ENCODE measurements around the gene COPS7B. TPM values are rescaled to one million over a fixed set of nuclear protein-coding genes. Genes with fewer than 3 reads are reported as not detected.

COPS7B gene
- total RNA-seq, 5 donors from 2014 or later (not counting 1 experiment from before 2014, with no cell fraction given), result 39.8 to 53.1 (median 49.7) TPM

DNA sequence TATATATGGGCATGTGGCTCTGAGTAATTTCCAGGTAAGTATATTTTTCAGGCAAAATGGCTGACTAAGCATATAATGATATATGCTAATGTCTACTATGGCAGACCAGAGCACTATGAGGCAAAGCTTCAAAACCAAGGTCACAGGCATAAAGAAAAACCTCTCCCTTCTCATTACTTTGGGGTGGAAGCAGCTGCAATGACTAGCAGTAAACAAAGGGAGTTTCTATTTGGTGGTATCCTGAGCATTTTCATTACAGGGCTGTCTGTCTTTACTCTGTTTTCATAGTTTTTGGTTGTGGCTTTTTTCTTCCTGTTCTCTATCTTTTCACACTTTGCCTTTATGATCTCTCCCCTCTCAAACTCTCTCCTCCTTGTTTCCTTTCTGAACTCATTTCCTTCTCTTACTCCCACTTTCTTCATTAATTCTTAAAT is 20.7 kb upstream of the COPS7B start:
- CTCF ChIA-PET, result no interaction called here
- H3K4me3 Mint-ChIP-seq, result no peak overlapping the region
- DNase-seq (no peak), ATAC-seq (replicated peaks in 1 of 4) (peak in 1 of 4 experiments; percentile 12)
- POLR2A ChIA-PET, result no interaction called here
- no peaks in the 10 kb centered on the region for H3K36me3 Mint-ChIP-seq
- H3K36me3 ChIP-seq (ENCODE audit: control insufficient read depth in 2 of 2, extremely low read depth in 1 of 2, insufficient read depth in 1 of 2, low read length in 1 of 2), result no peaks in the 10 kb centered on the region
- H3K27me3 ChIP-seq (replicated peaks in 1 of 2; ENCODE audit: control insufficient read depth in 2 of 2, extremely low read depth in 1 of 2, insufficient read depth in 2 of 2, low read length in 1 of 2), result no peaks in the 10 kb centered on the region
- H3K27me3 Mint-ChIP-seq, result no peaks in the 10 kb centered on the region
- H3K27ac ChIP-seq (ENCODE audit: low read length), result no peak overlapping the region
- peak overlapping the region in 1 of 2 donors; percentile 51 for H3K27ac Mint-ChIP-seq
- no peak overlapping the region for H3K4me3 ChIP-seq (ENCODE audit: control insufficient read depth in 1 of 2, extremely low read depth in 1 of 2, low read length in 1 of 2)
- H3K4me1 ChIP-seq (ENCODE audit: control insufficient read depth in 1 of 2, extremely low read depth in 1 of 2, insufficient read depth in 2 of 2, low read length in 2 of 2), result peaks cover 4 to 11% of the 10 kb centered on the region in 2 experiments
- no peaks in the 10 kb centered on the region for H3K9me3 ChIP-seq
- no peaks in the 10 kb centered on the region for H3K9me3 Mint-ChIP-seq
- H3K4me1 Mint-ChIP-seq, result peaks cover 16 to 21% (median 19%) of the 10 kb centered on the region in 3 donors

- Mint-ChIP-seq H3K9me3 (no peaks in the 10 kb centered on the region), H3K4me1 (peaks cover 16 to 21% (median 19%) of the 10 kb centered on the region in 3 donors), H3K27ac (no peak overlapping the region), H3K36me3 (no peaks in the 10 kb centered on the region), H3K27me3 (no peaks in the 10 kb centered on the region), H3K4me3 (no peak overlapping the region)
- 90% methylated on average over 3 of the region's 6 CpGs for WGBS (ENCODE audit: insufficient coverage)
- H3K4me3 ChIP-seq (ENCODE audit: control insufficient read depth in 1 of 2, extremely low read depth in 1 of 2, low read length in 1 of 2), result no peak overlapping the region
- DNase-seq (no peak), ATAC-seq (replicated peaks in 1 of 4) (no peak)
- H3K4me1 ChIP-seq (ENCODE audit: control insufficient read depth in 1 of 2, extremely low read depth in 1 of 2, insufficient read depth in 2 of 2, low read length in 2 of 2), result peaks cover 4 to 11% of the 10 kb centered on the region in 2 experiments
- peaks cover 0 to 2% of the 10 kb centered on the region in 2 donors for H3K36me3 ChIP-seq (ENCODE audit: control insufficient read depth in 2 of 2, extremely low read depth in 1 of 2, insufficient read depth in 1 of 2, low read length in 1 of 2)
- POLR2A ChIA-PET, result no interaction called here
- no peaks in the 10 kb centered on the region for H3K9me3 ChIP-seq
- H3K27ac ChIP-seq (ENCODE audit: low read length), result no peak overlapping the region
- H3K27me3 ChIP-seq (replicated peaks in 1 of 2; ENCODE audit: control insufficient read depth in 2 of 2, extremely low read depth in 1 of 2, insufficient read depth in 2 of 2, low read length in 1 of 2), result no peaks in the 10 kb centered on the region
- CTCF ChIA-PET, result no interaction called here
Observed at GRCh38 chr2:231769170-231770136, 16.8 kb upstream of the COPS7B start.

GRCh38 chr2:231780123-231780908 is 5.9 kb upstream of the COPS7B start:
- Histone ChIP-seq H3K4me1 (ENCODE audit: control insufficient read depth in 1 of 2, extremely low read depth in 1 of 2, insufficient read depth in 2 of 2, low read length in 2 of 2) (peaks cover 20 to 23% of the 10 kb centered on the region in 2 experiments), H3K9me3 (no peaks in the 10 kb centered on the region), H3K36me3 (ENCODE audit: control insufficient read depth in 2 of 2, extremely low read depth in 1 of 2, insufficient read depth in 1 of 2, low read length in 1 of 2) (no peaks in the 10 kb centered on the region), H3K4me3 (ENCODE audit: control insufficient read depth in 1 of 2, extremely low read depth in 1 of 2, low read length in 1 of 2) (peak overlapping the region; percentile 72 to 92), H3K27ac (ENCODE audit: low read length) (no peak overlapping the region), H3K27me3 (replicated peaks in 1 of 2; ENCODE audit: control insufficient read depth in 2 of 2, extremely low read depth in 1 of 2, insufficient read depth in 2 of 2, low read length in 1 of 2) (peaks cover 0 to 3% of the 10 kb centered on the region in 2 experiments)
- 12% methylated on average over 31 of the region's 51 CpGs for WGBS (ENCODE audit: insufficient coverage)
- H3K4me1 Mint-ChIP-seq, result peaks cover 55 to 61% (median 61%) of the 10 kb centered on the region in 3 donors
- H3K9me3 Mint-ChIP-seq, result no peaks in the 10 kb centered on the region
- no peaks in the 10 kb centered on the region for H3K36me3 Mint-ChIP-seq
- ChIA-PET POLR2A (interaction anchor here in 1 of 2 donors (0.6 kb wide), 1 partner anchor 199 kb away, joined by 5 read pairs; no protein-coding TSS in a partner anchor), CTCF (no interaction called here)
- DNase-seq, result peak in 9 of 35 experiments; percentile 1 to 21 (median 3)
- H3K27ac Mint-ChIP-seq, result peak overlapping the region in 1 of 2 donors; percentile 98
- H3K4me3 Mint-ChIP-seq, result peak overlapping the region; percentile 97 to 98 (median 97)
- no peaks in the 10 kb centered on the region for H3K27me3 Mint-ChIP-seq
- peak; percentile 14 to 31 (median 21) for ATAC-seq (replicated peaks in 1 of 4)

GRCh38 chr2:231780909-231781797 is 5.1 kb upstream of the COPS7B start, which contains the start of gene PDE6D:
Gene PDE6D, minus strand, starts transcription at chr2:231781282. Its CDS starts 168 bp downstream, at chr2:231781114.
- no peaks in the 10 kb centered on the region for H3K36me3 ChIP-seq (ENCODE audit: control insufficient read depth in 2 of 2, extremely low read depth in 1 of 2, insufficient read depth in 1 of 2, low read length in 1 of 2)
- Mint-ChIP-seq H3K36me3 (no peaks in the 10 kb centered on the region), H3K9me3 (no peaks in the 10 kb centered on the region), H3K4me3 (peak within 1 kb of the TSS; percentile 97 to 98 (median 97)), H3K27ac (peak within 1 kb of the TSS; percentile 95 to 98), H3K27me3 (no peaks in the 10 kb centered on the region), H3K4me1 (peaks cover 63 to 70% (median 69%) of the 10 kb centered on the region in 3 donors)
- H3K27me3 ChIP-seq (replicated peaks in 1 of 2; ENCODE audit: control insufficient read depth in 2 of 2, extremely low read depth in 1 of 2, insufficient read depth in 2 of 2, low read length in 1 of 2), result peaks cover 0 to 3% of the 10 kb centered on the region in 2 experiments
- peak within 1 kb of the TSS; percentile 86 for H3K27ac ChIP-seq (ENCODE audit: low read length)
- H3K4me3 ChIP-seq (ENCODE audit: control insufficient read depth in 1 of 2, extremely low read depth in 1 of 2, low read length in 1 of 2), result peak within 1 kb of the TSS; percentile 92 to 96
- WGBS (ENCODE audit: insufficient coverage), result under 1% methylated on average over 60 of the region's 67 CpGs
- POLR2A ChIA-PET, result interaction anchor here in 1 of 2 donors (0.5 kb wide), 1 partner anchor 1455 kb away, joined by 3 read pairs; no protein-coding TSS in a partner anchor
- DNase-seq, result peak; percentile 87 to 98 (median 93)
- H3K9me3 ChIP-seq, result no peaks in the 10 kb centered on the region
- peak; percentile 93 to 94 (median 93) for ATAC-seq (replicated peaks in 1 of 4)
- CTCF ChIA-PET, result interaction anchor here in 1 of 2 donors (0.6 kb wide), 1 partner anchor 67 kb away, joined by 3 read pairs; no protein-coding TSS in a partner anchor
- H3K4me1 ChIP-seq (ENCODE audit: control insufficient read depth in 1 of 2, extremely low read depth in 1 of 2, insufficient read depth in 2 of 2, low read length in 2 of 2), result peaks cover 22 to 29% of the 10 kb centered on the region in 2 experiments

DNA sequence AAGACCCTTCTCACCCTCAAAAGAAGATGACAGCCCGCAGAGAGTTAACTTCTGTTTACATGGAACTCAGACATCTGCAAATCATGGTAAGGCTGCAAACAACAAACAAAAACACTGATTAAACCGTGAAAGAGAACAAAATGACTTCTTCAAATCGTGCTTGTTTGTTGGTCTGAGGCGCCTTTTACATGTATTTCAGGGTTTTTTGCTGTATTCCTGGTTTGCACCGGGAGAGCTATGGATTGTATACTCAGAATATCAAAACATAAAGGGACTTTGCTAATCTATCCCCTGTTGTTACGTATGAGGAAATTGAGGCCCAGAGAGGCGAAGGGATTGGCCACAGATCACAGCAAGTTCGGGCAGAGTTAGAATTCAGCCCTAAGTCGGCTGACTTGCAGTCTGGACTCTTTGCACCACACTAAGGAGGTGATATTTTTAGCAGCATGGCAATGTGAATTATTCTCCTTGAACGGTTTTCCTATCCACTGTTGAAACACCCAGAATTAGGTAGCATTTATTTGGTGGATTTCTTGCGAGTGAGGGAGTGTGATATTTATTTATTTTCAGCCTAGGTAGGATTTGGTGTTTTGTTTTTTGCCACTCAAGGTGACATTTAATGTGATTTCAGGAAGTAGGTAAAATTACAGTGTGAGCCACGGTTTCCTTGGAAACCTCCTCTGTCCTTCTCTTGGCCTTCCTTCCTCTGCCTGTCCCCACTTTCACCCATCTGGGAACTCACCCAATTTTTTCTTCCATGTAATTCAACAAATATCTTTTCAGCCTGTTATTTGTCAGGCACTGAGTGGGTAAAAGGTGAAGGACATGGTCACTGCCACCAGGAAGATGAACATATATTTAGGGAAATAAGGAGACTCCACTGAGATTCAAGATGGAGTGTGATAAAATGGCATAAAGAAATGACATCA is 4.2 kb upstream of the COPS7B start:
- ChIA-PET POLR2A (interaction anchor here in 1 of 2 donors (0.5 kb wide), 1 partner anchor 1456 kb away, joined by 3 read pairs; no protein-coding TSS in a partner anchor), CTCF (interaction anchor here in 1 of 2 donors (0.6 kb wide), 1 partner anchor 68 kb away, joined by 3 read pairs; no protein-coding TSS in a partner anchor)
- H3K27me3 Mint-ChIP-seq, result no peaks in the 10 kb centered on the region
- peaks cover 68 to 76% (median 74%) of the 10 kb centered on the region in 3 donors for H3K4me1 Mint-ChIP-seq
- H3K4me3 Mint-ChIP-seq, result peak overlapping the region; percentile 97 to 98 (median 97)
- no peaks in the 10 kb centered on the region for H3K9me3 Mint-ChIP-seq
- no peaks in the 10 kb centered on the region for H3K36me3 ChIP-seq (ENCODE audit: control insufficient read depth in 2 of 2, extremely low read depth in 1 of 2, insufficient read depth in 1 of 2, low read length in 1 of 2)
- peaks cover 26 to 35% of the 10 kb centered on the region in 2 experiments for H3K4me1 ChIP-seq (ENCODE audit: control insufficient read depth in 1 of 2, extremely low read depth in 1 of 2, insufficient read depth in 2 of 2, low read length in 2 of 2)
- peak in 10 of 35 experiments; percentile 1 to 57 (median 10) for DNase-seq
- H3K36me3 Mint-ChIP-seq, result no peaks in the 10 kb centered on the region
- H3K4me3 ChIP-seq (ENCODE audit: control insufficient read depth in 1 of 2, extremely low read depth in 1 of 2, low read length in 1 of 2), result peak overlapping the region; percentile 92 to 96
- peak overlapping the region; percentile 86 for H3K27ac ChIP-seq (ENCODE audit: low read length)
- WGBS (ENCODE audit: insufficient coverage), result 50% methylated on average over 1 of the region's 12 CpGs
- H3K27me3 ChIP-seq (replicated peaks in 1 of 2; ENCODE audit: control insufficient read depth in 2 of 2, extremely low read depth in 1 of 2, insufficient read depth in 2 of 2, low read length in 1 of 2), result peaks cover 0 to 3% of the 10 kb centered on the region in 2 experiments
- no peaks in the 10 kb centered on the region for H3K9me3 ChIP-seq
- peak overlapping the region; percentile 95 to 98 for H3K27ac Mint-ChIP-seq
- ATAC-seq (replicated peaks in 1 of 4), result no peak

Measured in T-cell (primary cell).